ENCODE measurements around the gene SF3A1. TPM values are rescaled to one million over a fixed set of nuclear protein-coding genes. Genes with fewer than 3 reads are reported as not detected.

The SF3A1 gene
- total and polyA plus RNA-seq, 2 of the 8 experiments (the other 6 are each of a cell fraction or from before 2014, with no cell fraction given) = 27.8 to 285 TPM

GRCh38 chr22:30397656-30398635 lies 41.3 kb upstream of the SF3A1 start:
- H3K23ac ChIP-seq (ENCODE audit: insufficient read length) = no peak overlapping the region
- WGBS, 2 experiments (ENCODE audit: extremely low coverage in 1 of 2, insufficient coverage in 1 of 2, insufficient read length in 1 of 2, insufficient replicate concordance in 2 of 2, low coverage in 1 of 2, low lambda C conversion rate in 2 of 2, missing lambda C conversion rate in 1 of 2) = 51% methylated on average over 11 of the region's 11 CpGs; no CpG with 5 or more reads in 1 of the 2 experiments
- H3K4me3 ChIP-seq (ENCODE audit: extremely low read depth in 1 of 4, insufficient read depth in 2 of 4, low read depth in 3 of 4, low read length in 4 of 4) = peak overlapping the region; percentile 48 to 74 (median 64)
- H2BK20ac ChIP-seq (ENCODE audit: low read length) = no peak overlapping the region
- peak overlapping the region; percentile 59 to 75 for H3K4me2 ChIP-seq (ENCODE audit: insufficient read depth in 1 of 2, low read depth in 2 of 2, low read length in 2 of 2)
- no peak overlapping the region for H3K4ac ChIP-seq (replicated peaks; ENCODE audit: insufficient read length, low read depth, low read length)
- H3K18ac ChIP-seq (ENCODE audit: extremely low read depth, low read length) = peak overlapping the region; percentile 38; the same call in 1 of the 2 replicates
- H3K14ac ChIP-seq (ENCODE audit: insufficient read length) = no peak overlapping the region
- H2BK15ac ChIP-seq (ENCODE audit: low read length) = 0 out of 2 replicates have a peak overlapping the region, but pooled peaks have one; percentile 63
- H2AK5ac ChIP-seq (ENCODE audit: low read depth, low read length) = peak overlapping the region; percentile 69; the same call in 1 of the 2 replicates
- H3K4me1 ChIP-seq (replicated peaks in 1 of 4; ENCODE audit: control insufficient read depth in 3 of 4, insufficient read depth in 4 of 4, low read length in 3 of 4) = peaks cover 7 to 20% (median 10%) of the 10 kb centered on the region in 4 experiments
- H4K8ac ChIP-seq (ENCODE audit: extremely low read depth, insufficient read depth, low read length) = no peak overlapping the region
- no peaks in the 10 kb centered on the region for H3K79me2 ChIP-seq (ENCODE audit: control insufficient read depth in 1 of 2, insufficient read depth in 2 of 2, low read length in 2 of 2)
- H3K27ac ChIP-seq (ENCODE audit: low read depth, low read length) = no peak overlapping the region
- no peak for DNase-seq (ENCODE audit: low read depth in 1 of 2, low spot score in 2 of 2)
- H2BK120ac ChIP-seq (replicated peaks; ENCODE audit: low read depth, low read length) = no peak overlapping the region
- H4K20me1 ChIP-seq (replicated peaks in 1 of 2; ENCODE audit: control insufficient read depth in 1 of 2, insufficient read depth in 2 of 2, low read length in 2 of 2) = peaks cover 0 to 6% of the 10 kb centered on the region in 2 experiments
- H3K23me2 ChIP-seq (ENCODE audit: low read depth, low read length) = peaks cover 8% of the 10 kb centered on the region; the same call in 1 of the 2 replicates
- H3K27me3 ChIP-seq (replicated peaks in 1 of 4; ENCODE audit: control insufficient read depth in 3 of 4, extremely low read depth in 1 of 4, insufficient read depth in 3 of 4, low read length in 3 of 4) = peaks cover 2 to 16% (median 8%) of the 10 kb centered on the region in 4 experiments; a peak in 6 of 7 replicates
- H3K56ac ChIP-seq (replicated peaks; ENCODE audit: insufficient read length, low read depth, low read length) = no peak overlapping the region
- no peak for FAIRE-seq
- no peak overlapping the region for H3K9ac ChIP-seq (replicated peaks in 1 of 4; ENCODE audit: extremely low read depth in 1 of 4, low read depth in 3 of 4, low read length in 3 of 4)
- H2BK12ac ChIP-seq (ENCODE audit: low read depth, low read length) = peak overlapping the region; percentile 42; the same call in 1 of the 2 replicates
- no peaks in the 10 kb centered on the region for H3K36me3 ChIP-seq (ENCODE audit: control insufficient read depth in 2 of 4, insufficient read depth in 4 of 4, low read length in 3 of 4)
- H3K79me1 ChIP-seq (ENCODE audit: low read depth, low read length) = no peaks in the 10 kb centered on the region
- CTCF ChIA-PET (ENCODE audit: partially characterized antibody) = interaction anchor here (0.8 to 12.0 kb wide), 11 partner anchors 8 to 88 kb away, joined by 3 to 164 read pairs (median 3); partner anchors contain the start of gene MTFP1
- POLR2A ChIA-PET (ENCODE audit: partially characterized antibody) = interaction anchor here (0.7 to 6.5 kb wide), 7 partner anchors 8 to 120 kb away, joined by 3 to 39 read pairs (median 3); partner anchors contain the start of genes CCDC157, MTFP1 and SF3A1
- H3K9me3 ChIP-seq (ENCODE audit: insufficient read depth in 2 of 2, low read depth in 1 of 2, low read length in 1 of 2) = no peaks in the 10 kb centered on the region
- H2BK5ac ChIP-seq (ENCODE audit: low read depth, low read length) = no peak overlapping the region
- H4K5ac ChIP-seq (ENCODE audit: insufficient read length, low read depth, low read length) = no peak overlapping the region
- H2AFZ ChIP-seq (ENCODE audit: low read length) = no peak overlapping the region
- H4K91ac ChIP-seq (replicated peaks; ENCODE audit: insufficient read length, low read length) = peak overlapping the region; percentile 86
- TF ChIP-seq KDM1A (IDR thresholded peaks at IDR 0.05; ENCODE audit: borderline replicate concordance, low read length) = no peak
- TF ChIP-seq SIX5 (IDR thresholded peaks at IDR 0.05; ENCODE audit: low read depth, low read length) = no peak
- TF ChIP-seq CHD2 (IDR thresholded peaks at IDR 0.05; ENCODE audit: low read length) = no peak
- no peak for TF ChIP-seq FOSL1 (IDR thresholded peaks at IDR 0.05; ENCODE audit: insufficient read depth, low read depth, low read length)
- TF ChIP-seq TCF12 (IDR thresholded peaks at IDR 0.05; ENCODE audit: low read depth, low read length) = no peak
- TF ChIP-seq BCL11A (IDR thresholded peaks at IDR 0.05; ENCODE audit: low read depth in 2 of 2, low read length in 2 of 2) = no peak
- TF ChIP-seq NRF1 (IDR thresholded peaks at IDR 0.05; ENCODE audit: low read depth, low read length) = no peak
- TF ChIP-seq GABPA (IDR thresholded peaks at IDR 0.05; ENCODE audit: borderline replicate concordance, insufficient read depth, low read length) = no peak
- no peak for TF ChIP-seq ASH2L (IDR thresholded peaks at IDR 0.05; ENCODE audit: low read length)
- TF ChIP-seq JUN (IDR thresholded peaks at IDR 0.05; ENCODE audit: low read depth, low read length) = no peak
